WTC11 (cell line): ENCODE data around the gene NACC2. TPM values are rescaled to one million over a fixed set of nuclear protein-coding genes. Genes with fewer than 3 reads are reported as not detected.

ENCODE experiments used
- ATAC-seq: fragments of 200-7000 bp; cut with Tn5 transposase; 2 replicates; pipeline ENCODE4 v1.10.0; 2021; ENCODE audit warnings: mild to moderate bottlenecking, moderate library complexity
- Bru-seq: library from RNA; stranded (reverse); fragments of 400-500 nt; gene quantifications from one replicate; lab custom pipeline; 2021; lab: Mats Ljungman, UMichigan
- CTCF ChIA-PET: fragments of 300-600 bp; sonication (Branson Sonifier 250); formaldehyde crosslinking; loops from one replicate; lab custom pipeline; 2021; ENCODE audit warnings: antibody characterized with exemption; lab: Charles Lee
- POLR2A ChIA-PET: fragments of 350-600 bp; sonication (Branson Sonifier 250); formaldehyde crosslinking; loops from one replicate; lab custom pipeline; 2021; ENCODE audit warnings: antibody characterized with exemption; lab: Charles Lee
- DNase-seq: peaks from one replicate; pipeline ENCODE4 v3.0.0; 2021; ENCODE audit warnings: low spot score
- H3K27ac Mint-ChIP-seq: 2 replicates; pipeline ENCODE4 v1.8.0; 2021; ENCODE audit warnings: mixed read lengths
- H3K27me3 Mint-ChIP-seq: 2 replicates; pipeline ENCODE4 v1.8.0; 2021; ENCODE audit warnings: low read depth, mild to moderate bottlenecking, moderate library complexity, mixed read lengths
- H3K36me3 Mint-ChIP-seq: 2 replicates; pipeline ENCODE4 v1.8.0; 2021; ENCODE audit warnings: mixed read lengths
- H3K4me1 Mint-ChIP-seq: 2 replicates; pipeline ENCODE4 v1.8.0; 2022; ENCODE audit warnings: mixed read lengths
- H3K4me3 Mint-ChIP-seq: 2 replicates; pipeline ENCODE4 v1.8.0; 2021; ENCODE audit warnings: mild to moderate bottlenecking, moderate library complexity, mixed read lengths
- H3K9me3 Mint-ChIP-seq: 2 replicates; pipeline ENCODE4 v1.8.0; 2021; ENCODE audit warnings: mixed read lengths
- CREB1 ChIP-seq: sonication (generic); formaldehyde crosslinking; IDR thresholded peaks from 2 replicates; pipeline ENCODE4 v1.8.0; 2023; ENCODE audit warnings: mild to moderate bottlenecking, missing genetic modification reagents
- ERG ChIP-seq: fragments of 250-450 bp; sonication (Bioruptor Pico); IDR thresholded peaks from 2 replicates; pipeline ENCODE4 v1.8.0; 2021; ENCODE audit warnings: mild to moderate bottlenecking
- FOXP4 ChIP-seq: sonication (generic); formaldehyde crosslinking; IDR thresholded peaks from 2 replicates; pipeline ENCODE4 v1.8.0; 2022; ENCODE audit warnings: mild to moderate bottlenecking, missing genetic modification reagents
- GTF2I ChIP-seq: fragments of 250-450 bp; sonication (Bioruptor Pico); conservative IDR thresholded peaks from 2 replicates; pipeline ENCODE4 v1.4.0; 2021; ENCODE audit warnings: mild to moderate bottlenecking
- HMGXB4 ChIP-seq: sonication (generic); formaldehyde crosslinking; IDR thresholded peaks from 2 replicates; pipeline ENCODE4 v1.8.1; 2023; ENCODE audit warnings: mild to moderate bottlenecking, moderate library complexity, missing genetic modification reagents
- IRF1 ChIP-seq: sonication (generic); formaldehyde crosslinking; IDR thresholded peaks from 2 replicates; pipeline ENCODE4 v1.8.0; 2023; ENCODE audit warnings: missing genetic modification reagents
- MAX ChIP-seq: sonication (generic); formaldehyde crosslinking; IDR thresholded peaks from 2 replicates; pipeline ENCODE4 v1.8.0; 2022; ENCODE audit warnings: mild to moderate bottlenecking, missing genetic modification reagents
- NFATC4 ChIP-seq: fragments of 250-450 bp; sonication (Bioruptor Pico); IDR thresholded peaks from 2 replicates; pipeline ENCODE4 v1.9.0; 2021; ENCODE audit warnings: mild to moderate bottlenecking
- PRDM15 ChIP-seq: sonication (generic); formaldehyde crosslinking; IDR thresholded peaks from 2 replicates; pipeline ENCODE4 v1.8.0; 2022; ENCODE audit warnings: missing genetic modification reagents
- SMAD3 ChIP-seq: sonication (generic); formaldehyde crosslinking; IDR thresholded peaks from 2 replicates; pipeline ENCODE4 v1.8.0; 2022; ENCODE audit warnings: missing genetic modification reagents, mild to moderate bottlenecking, borderline replicate concordance
- SOX15 ChIP-seq: fragments of 250-450 bp; sonication (Bioruptor Pico); IDR thresholded peaks from 2 replicates; pipeline ENCODE4 v1.9.0; 2021; ENCODE audit warnings: mild to moderate bottlenecking
- STAT6 ChIP-seq: sonication (generic); formaldehyde crosslinking; conservative IDR thresholded peaks from 2 replicates; pipeline ENCODE4 v1.8.1; 2023; ENCODE audit warnings: mild to moderate bottlenecking, low read depth, missing genetic modification reagents, moderate library complexity
- ZBTB21 ChIP-seq: sonication (generic); formaldehyde crosslinking; IDR thresholded peaks from 2 replicates; pipeline ENCODE4 v1.8.1; 2023; ENCODE audit warnings: mild to moderate bottlenecking, missing genetic modification reagents, borderline replicate concordance
- ZNF121 ChIP-seq: sonication (generic); formaldehyde crosslinking; IDR thresholded peaks from 2 replicates; pipeline ENCODE4 v1.8.0; 2023; ENCODE audit warnings: missing genetic modification reagents
- ZNF232 ChIP-seq: sonication (generic); formaldehyde crosslinking; IDR thresholded peaks from 2 replicates; pipeline ENCODE4 v1.8.0; 2022; ENCODE audit warnings: mild to moderate bottlenecking, missing genetic modification reagents
- ZNF263 ChIP-seq: sonication (generic); formaldehyde crosslinking; IDR thresholded peaks from 2 replicates; pipeline ENCODE4 v1.8.1; 2022; ENCODE audit warnings: low read depth, mild to moderate bottlenecking, moderate library complexity, missing genetic modification reagents
- ZNF416 ChIP-seq: fragments of 250-450 bp; sonication (Bioruptor Pico); IDR thresholded peaks from 2 replicates; pipeline ENCODE4 v1.9.0; 2021; ENCODE audit warnings: mild to moderate bottlenecking, inconsistent platforms
- ZNF423 ChIP-seq: fragments of 250-450 bp; sonication (Bioruptor Pico); IDR thresholded peaks from 2 replicates; pipeline ENCODE4 v2.1.2; 2022; ENCODE audit warnings: mild to moderate bottlenecking, moderate library complexity
- long read RNA-seq, 3 experiments: library from RNA in 1 of 3; library from capped mRNA in 1 of 3; library from polyadenylated mRNA in 1 of 3; unstranded in 2 of 3; stranded (forward) in 1 of 3; transcript quantifications; one replicate each; pipeline ENCODE4 v2.0.0, GENCODE V29; 2021
- total RNA-seq: library from RNA; stranded (reverse); gene quantifications from 3 replicates; pipeline ENCODE4 v1.2.3, GENCODE V29; 2021

Gene NACC2
- total RNA-seq: 14.1 to 17.1 TPM (median 14.5 TPM) in 3 replicates
- percentile 48 among the genes with signal in this experiment for Bru-seq, nascent RNA
- long read RNA-seq, experiment 1, full-length matches to known transcripts: 10 of 68 reads
- long read RNA-seq, experiment 1, partial matches to known transcripts: 3 of 68 reads
- long read RNA-seq, experiment 1, other reads (novel, unspliced or antisense): 55 of 68 reads
- long read RNA-seq, experiment 2, full-length matches to known transcripts: 2 of 17 reads
- long read RNA-seq, experiment 2, partial matches to known transcripts: 0 of 17 reads
- long read RNA-seq, experiment 2, other reads (novel, unspliced or antisense): 15 of 17 reads
- long read RNA-seq, experiment 3, partial matches to known transcripts: 0 of 1 reads
- long read RNA-seq, experiment 3, other reads (novel, unspliced or antisense): 1 of 1 reads

- CTCF ChIA-PET: interaction anchor here (0.7 to 3.7 kb wide), 12 partner anchors 8 to 128 kb away, joined by 3 to 22 read pairs (median 4); no protein-coding TSS in a partner anchor
- peak; percentile 49 for DNase-seq
- ATAC-seq: peak; percentile 23
- TF ChIP-seq ZNF416 (CRISPR knock-in tag) (peak; percentile 57; the same call in 1 of the 2 replicates), CREB1 (no peak), ZNF121 (CRISPR knock-in tag) (peak; percentile 12; the same call in 1 of the 2 replicates), FOXP4 (CRISPR knock-in tag) (0 out of 2 replicates have a peak, but pooled peaks have one; percentile 13), GTF2I (CRISPR knock-in tag) (peak; percentile 72), ZNF423 (CRISPR knock-in tag) (peak; percentile 46; the same call in 1 of the 2 replicates), ZNF232 (CRISPR knock-in tag) (no peak)
- Mint-ChIP-seq H3K9me3 (no peaks in the 10 kb centered on the region), H3K27me3 (peaks cover 43% of the 10 kb centered on the region), H3K36me3 (no peaks in the 10 kb centered on the region), H3K4me3 (peak within 1 kb of the TSS; percentile 63), H3K4me1 (peaks cover 28% of the 10 kb centered on the region), H3K27ac (no peak within 1 kb of the TSS)
- POLR2A ChIA-PET: interaction anchor here (0.5 to 1.4 kb wide), 5 partner anchors 9 to 172 kb away, joined by 3 to 4 read pairs (median 3); no protein-coding TSS in a partner anchor
Observed at GRCh38 chr9:136095070-136096058, at the start of gene NACC2. TSS of gene NACC2 (minus strand) at chr9:136095289. CDS start at chr9:136050521, 44,768 bp downstream.

GRCh38 chr9:136144450-136144849 lies 49.4 kb upstream of the NACC2 start:
- ChIA-PET POLR2A (no interaction called here), CTCF (interaction anchor here (0.7 to 4.3 kb wide), 5 partner anchors 12 to 81 kb away, joined by 3 to 22 read pairs (median 3); no protein-coding TSS in a partner anchor)
- H3K4me1 Mint-ChIP-seq: peaks cover 11% of the 10 kb centered on the region
- H3K27me3 Mint-ChIP-seq: no peaks in the 10 kb centered on the region
- no peak overlapping the region for H3K27ac Mint-ChIP-seq
- peak; percentile 8 for DNase-seq
- no peaks in the 10 kb centered on the region for H3K9me3 Mint-ChIP-seq
- ATAC-seq: no peak
- no peaks in the 10 kb centered on the region for H3K36me3 Mint-ChIP-seq
- no peak overlapping the region for H3K4me3 Mint-ChIP-seq
- no peak for TF ChIP-seq ZNF263 (CRISPR knock-in tag)
- no peak for TF ChIP-seq STAT6
- no peak for TF ChIP-seq IRF1 (CRISPR knock-in tag)
- TF ChIP-seq PRDM15 (CRISPR knock-in tag): no peak
- TF ChIP-seq MAX: no peak
- TF ChIP-seq NFATC4 (CRISPR knock-in tag): no peak
- TF ChIP-seq SMAD3 (CRISPR knock-in tag): no peak
- TF ChIP-seq SOX15 (CRISPR knock-in tag): no peak
- TF ChIP-seq HMGXB4 (CRISPR knock-in tag): no peak
- no peak for TF ChIP-seq ERG (CRISPR knock-in tag)
- TF ChIP-seq ZBTB21 (CRISPR knock-in tag): no peak
